Uterus (tissue), 4 donors: ENCODE measurements around the gene CPNE9. TPM values are rescaled to one million over a fixed set of nuclear protein-coding genes. Genes with fewer than 3 reads are reported as not detected.
A peak's percentile ranks its signal among the peaks of the same experiment; 100 is the strongest.

Source experiments
- DNase-seq, 2 donors: peaks; one replicate each; pipeline ENCODE4 v3.0.0-alpha.2; 2019 to 2020
- H3K27ac ChIP-seq, 2 donors: fragments of 200-600 bp; sonication (generic); 1 replicate in 1 of 2; 2 replicates in 1 of 2; pipeline ENCODE4 v1.5.1; 2016 to 2018
- H3K27me3 ChIP-seq, 2 donors: fragments of 200-600 bp; sonication (generic); one replicate each; pipeline ENCODE4 v1.5.1; 2018 to 2019; ENCODE audit warnings: control low read depth in 1 of 2
- H3K36me3 ChIP-seq, 2 donors: fragments of 200-600 bp; sonication (generic); one replicate each; pipeline ENCODE4 v1.5.1; 2019; ENCODE audit warnings: control low read depth in 1 of 2
- H3K4me1 ChIP-seq, 2 donors: fragments of 200-600 bp; sonication (generic); one replicate each; pipeline ENCODE4 v1.5.1; 2018 to 2019; ENCODE audit warnings: control low read depth in 1 of 2
- H3K4me3 ChIP-seq, 2 donors: fragments of 200-600 bp; sonication (generic); 1 replicate in 1 of 2; 2 replicates in 1 of 2; pipeline ENCODE4 v1.5.1; 2018 to 2019; ENCODE audit warnings: mild to moderate bottlenecking in 1 of 2
- H3K9me3 ChIP-seq, 2 donors: fragments of 200-600 bp; sonication (generic); one replicate each; pipeline ENCODE4 v1.5.1; 2019; ENCODE audit warnings: control low read depth in 1 of 2
- POLR2A ChIP-seq, 2 donors: fragments of 450-650 bp; IDR thresholded peaks; one replicate each; pipeline ENCODE4 v1.6.1; 2016; ENCODE audit warnings: antibody characterized with exemption in 2 of 2, mild to moderate bottlenecking in 1 of 2, moderate library complexity in 1 of 2
- intact Hi-C: fragments of 100-400 bp; cut with DNase I; formaldehyde crosslinking; loops from one replicate; pipeline ENCODE4 v1.15.1; 2023; ENCODE audit warnings: low total_unique reads
- total RNA-seq, 4 donors: library from RNA; depleted of rRNA in 3 of 4; stranded (reverse); fragments of >200 nt in 3 of 4; gene quantifications; one replicate each; pipeline versions ENCODE4 v1.1.0 to v1.2.4, GENCODE V29; 2014 to 2023
- TF ChIP-seq, protein P1 (sequence below), 4 experiments: fragments of 200-600 bp in 2 of 4; fragments of 450-650 bp in 2 of 4; sonication (generic) in 2 of 4; IDR thresholded peaks; one replicate each; pipeline ENCODE4 v1.5.1; 2016 to 2019; ENCODE audit warnings: antibody characterized with exemption in 4 of 4, mild to moderate bottlenecking in 2 of 4, moderate library complexity in 1 of 4
- donor health status: DM: yes; HTN: yes; CAD: no.

Gene CPNE9
- total RNA-seq, 4 donors from 2014 or later: not detected

DNA sequence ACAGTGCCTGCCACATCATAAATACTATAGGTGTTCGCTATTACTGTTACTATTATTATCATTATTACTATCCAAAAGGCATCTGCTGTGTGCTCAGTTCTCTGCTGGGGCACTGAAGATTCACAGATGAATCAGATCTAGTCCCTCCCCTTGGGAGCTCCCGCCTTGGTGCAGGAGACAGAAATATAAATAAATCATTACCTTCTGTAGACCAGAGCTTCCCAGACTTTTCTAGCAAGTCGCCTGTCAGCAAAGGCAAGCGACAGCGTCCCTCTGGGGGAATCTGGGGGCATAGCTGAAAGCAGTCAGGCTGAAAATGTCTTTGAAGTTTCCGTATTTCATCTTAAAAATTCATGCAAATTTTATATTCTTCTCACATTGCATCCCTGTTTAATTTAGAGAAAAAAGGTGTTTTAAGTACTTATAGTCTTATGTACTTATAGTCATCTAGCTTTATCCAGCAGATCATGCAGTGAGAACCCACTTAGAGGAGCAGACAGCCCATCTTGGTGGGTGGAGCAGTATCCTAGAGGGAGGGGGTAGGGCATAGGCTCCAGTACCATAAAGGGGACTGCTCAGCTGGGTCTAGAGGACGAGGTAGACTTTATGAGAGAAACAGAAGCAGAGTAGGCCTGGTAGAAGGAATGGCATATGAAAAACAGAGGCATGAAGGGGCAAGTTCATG is 17.5 kb downstream of the CPNE9 start:
- DNase-seq: no peak
- TF ChIP-seq, protein P1, sequence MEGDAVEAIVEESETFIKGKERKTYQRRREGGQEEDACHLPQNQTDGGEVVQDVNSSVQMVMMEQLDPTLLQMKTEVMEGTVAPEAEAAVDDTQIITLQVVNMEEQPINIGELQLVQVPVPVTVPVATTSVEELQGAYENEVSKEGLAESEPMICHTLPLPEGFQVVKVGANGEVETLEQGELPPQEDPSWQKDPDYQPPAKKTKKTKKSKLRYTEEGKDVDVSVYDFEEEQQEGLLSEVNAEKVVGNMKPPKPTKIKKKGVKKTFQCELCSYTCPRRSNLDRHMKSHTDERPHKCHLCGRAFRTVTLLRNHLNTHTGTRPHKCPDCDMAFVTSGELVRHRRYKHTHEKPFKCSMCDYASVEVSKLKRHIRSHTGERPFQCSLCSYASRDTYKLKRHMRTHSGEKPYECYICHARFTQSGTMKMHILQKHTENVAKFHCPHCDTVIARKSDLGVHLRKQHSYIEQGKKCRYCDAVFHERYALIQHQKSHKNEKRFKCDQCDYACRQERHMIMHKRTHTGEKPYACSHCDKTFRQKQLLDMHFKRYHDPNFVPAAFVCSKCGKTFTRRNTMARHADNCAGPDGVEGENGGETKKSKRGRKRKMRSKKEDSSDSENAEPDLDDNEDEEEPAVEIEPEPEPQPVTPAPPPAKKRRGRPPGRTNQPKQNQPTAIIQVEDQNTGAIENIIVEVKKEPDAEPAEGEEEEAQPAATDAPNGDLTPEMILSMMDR (IDR thresholded peaks at IDR 0.05): no peak
- TF ChIP-seq POLR2A (IDR thresholded peaks at IDR 0.05): no peak
- intact Hi-C loops: no loop called here

DNA sequence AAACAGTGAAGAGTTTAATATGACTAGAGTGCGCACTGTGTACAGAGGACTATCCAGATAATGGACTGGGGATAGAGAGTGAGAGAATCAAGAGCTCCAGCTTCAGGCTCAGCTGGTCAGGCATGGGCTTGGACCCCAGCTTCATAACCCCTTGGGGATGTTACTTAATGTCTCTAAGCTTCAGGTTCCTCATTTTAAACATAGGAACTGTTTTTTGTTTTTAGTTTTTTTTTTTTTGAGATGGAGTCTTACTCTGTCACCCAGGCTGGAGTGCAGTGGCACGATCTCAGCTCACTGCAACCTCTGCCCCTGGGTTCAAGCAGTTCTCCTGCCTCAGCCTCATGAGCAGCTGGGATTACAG is 18.0 kb downstream of the CPNE9 start:
- H3K27ac ChIP-seq: no peak overlapping the region
- intact Hi-C loops: no loop called here
- H3K9me3 ChIP-seq: no peaks in the 10 kb centered on the region
- H3K4me1 ChIP-seq: peaks cover 0 to 4% of the 10 kb centered on the region in 2 donors
- no peak overlapping the region for H3K4me3 ChIP-seq
- H3K36me3 ChIP-seq: no peaks in the 10 kb centered on the region
- no peak for DNase-seq
- no peaks in the 10 kb centered on the region for H3K27me3 ChIP-seq
- TF ChIP-seq POLR2A (IDR thresholded peaks at IDR 0.05): no peak
- TF ChIP-seq, protein P1 (IDR thresholded peaks at IDR 0.05): no peak

More for the DNA sequence above, 17.5 kb downstream of the CPNE9 start:
- Histone ChIP-seq H3K4me3 (no peak overlapping the region), H3K36me3 (no peaks in the 10 kb centered on the region), H3K27ac (no peak overlapping the region), H3K4me1 (peaks cover 0 to 4% of the 10 kb centered on the region in 2 donors), H3K27me3 (no peaks in the 10 kb centered on the region), H3K9me3 (no peaks in the 10 kb centered on the region)

DNA sequence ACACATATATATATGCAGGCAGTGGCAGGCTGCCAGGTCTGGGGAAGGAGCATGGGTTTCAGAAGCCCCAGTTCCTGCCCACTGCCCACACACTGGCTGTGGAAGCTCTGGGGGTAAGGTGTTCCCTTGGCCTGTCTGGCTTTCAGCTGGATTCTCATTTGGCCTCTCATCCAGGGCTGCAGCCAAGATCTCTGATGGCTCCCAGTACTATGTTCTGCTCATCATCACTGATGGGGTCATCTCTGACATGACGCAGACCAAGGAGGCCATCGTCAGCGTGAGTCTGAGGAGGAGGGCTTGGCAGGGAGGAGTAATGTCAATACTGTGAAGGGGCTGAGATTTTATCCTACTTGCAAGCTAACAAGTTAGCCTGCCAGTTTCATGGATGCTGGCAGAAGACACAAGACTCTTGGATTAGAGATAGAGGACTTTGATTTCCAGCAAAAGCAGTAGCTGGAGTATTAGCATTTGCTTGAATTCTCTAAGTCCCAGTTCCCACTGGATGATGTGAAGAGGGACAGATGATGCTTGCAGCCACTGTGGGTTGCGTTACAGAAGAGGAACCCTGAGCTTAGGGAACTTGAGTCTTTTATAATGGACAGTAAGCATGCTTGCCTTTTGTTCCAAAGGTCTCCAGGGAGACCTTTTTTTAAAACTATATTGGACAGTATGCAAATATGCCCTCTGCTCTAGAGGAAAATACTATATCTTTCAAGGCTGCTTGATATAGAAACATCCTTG is 22.3 kb downstream of the CPNE9 start:
- H3K36me3 ChIP-seq: no peaks in the 10 kb centered on the region
- DNase-seq: peak; percentile 53 to 64
- no peaks in the 10 kb centered on the region for H3K27me3 ChIP-seq
- no peaks in the 10 kb centered on the region for H3K9me3 ChIP-seq
- peaks cover 0 to 9% of the 10 kb centered on the region in 2 donors for H3K4me1 ChIP-seq
- no peak overlapping the region for H3K4me3 ChIP-seq
- TF ChIP-seq, protein P1 (IDR thresholded peaks at IDR 0.05): no peak
- no peak for TF ChIP-seq POLR2A (IDR thresholded peaks at IDR 0.05)
- peak overlapping the region in 1 of 2 donors; percentile 24 for H3K27ac ChIP-seq
- intact Hi-C loops: no loop called here

DNA sequence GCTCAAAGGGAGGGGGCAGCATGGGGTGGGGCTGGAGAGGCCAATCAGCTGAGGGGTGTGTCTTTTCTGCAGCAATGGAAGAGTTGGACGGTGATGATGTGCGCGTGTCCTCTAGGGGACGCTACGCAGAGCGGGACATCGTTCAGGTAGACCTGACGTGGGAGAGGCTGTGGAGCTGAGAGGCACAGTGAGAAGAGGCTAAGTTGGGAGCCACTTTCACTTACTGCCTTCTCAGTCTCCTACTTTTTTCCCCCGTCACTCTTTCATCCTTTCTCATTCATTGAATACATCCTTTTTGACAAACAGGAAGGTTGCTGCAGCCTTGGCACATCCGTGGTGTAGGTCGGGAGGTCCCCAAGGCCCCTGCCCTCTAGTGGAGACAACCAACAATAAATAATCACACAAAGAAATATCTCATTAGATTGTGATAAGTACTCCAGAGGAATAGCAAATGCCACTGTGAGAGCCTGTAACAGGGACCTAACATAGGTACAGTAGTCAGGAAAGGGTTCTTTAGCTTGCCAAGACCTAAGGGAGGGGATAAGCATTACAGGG is 23.5 kb downstream of the CPNE9 start:
- Histone ChIP-seq H3K27me3 (no peaks in the 10 kb centered on the region), H3K27ac (peak overlapping the region in 1 of 2 donors; percentile 24), H3K4me1 (peaks cover 0 to 9% of the 10 kb centered on the region in 2 donors), H3K4me3 (no peak overlapping the region), H3K9me3 (no peaks in the 10 kb centered on the region), H3K36me3 (no peaks in the 10 kb centered on the region)
- no peak for TF ChIP-seq POLR2A (IDR thresholded peaks at IDR 0.05)
- TF ChIP-seq, protein P1 (IDR thresholded peaks at IDR 0.05): no peak
- intact Hi-C loops: no loop called here
- DNase-seq: no peak

DNA sequence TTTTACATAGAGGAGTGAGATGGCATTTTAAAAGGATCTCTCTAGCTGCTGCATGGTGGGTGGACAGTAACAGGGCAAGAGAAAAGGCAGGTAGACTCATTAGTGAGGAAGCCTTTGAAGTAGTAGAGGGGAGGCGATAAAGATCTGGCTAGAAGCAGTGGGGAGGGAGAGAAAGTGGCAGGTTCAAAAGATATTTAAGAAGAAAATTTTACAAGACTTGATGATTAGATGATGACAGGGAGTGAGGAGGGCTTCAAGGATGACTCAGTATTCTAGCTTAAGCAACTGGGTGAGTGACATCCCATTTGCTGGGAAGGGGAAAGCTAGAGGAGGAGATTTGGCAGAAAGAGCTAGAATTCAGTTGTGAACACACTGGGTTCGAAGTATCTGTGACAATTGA is 24.1 kb downstream of the CPNE9 start:
- H3K4me1 ChIP-seq: peaks cover 0 to 16% of the 10 kb centered on the region in 2 donors
- H3K9me3 ChIP-seq: no peaks in the 10 kb centered on the region
- peak overlapping the region in 1 of 2 donors; percentile 24 for H3K27ac ChIP-seq
- intact Hi-C loops: no loop called here
- TF ChIP-seq POLR2A (IDR thresholded peaks at IDR 0.05): no peak
- no peaks in the 10 kb centered on the region for H3K27me3 ChIP-seq
- DNase-seq: no peak
- H3K4me3 ChIP-seq: no peak overlapping the region
- no peaks in the 10 kb centered on the region for H3K36me3 ChIP-seq
